GM15510 (cell line): ENCODE results near the gene CHIT1.

Source experiments
- POLR2A ChIP-seq: IDR thresholded peaks from 3 replicates; pipeline ENCODE4 v1.6.1; 2011; ENCODE audit warnings: borderline replicate concordance; ENCODE audit not compliant: insufficient read length; ENCODE audit errors: extremely low read depth

Gene CHIT1

DNA sequence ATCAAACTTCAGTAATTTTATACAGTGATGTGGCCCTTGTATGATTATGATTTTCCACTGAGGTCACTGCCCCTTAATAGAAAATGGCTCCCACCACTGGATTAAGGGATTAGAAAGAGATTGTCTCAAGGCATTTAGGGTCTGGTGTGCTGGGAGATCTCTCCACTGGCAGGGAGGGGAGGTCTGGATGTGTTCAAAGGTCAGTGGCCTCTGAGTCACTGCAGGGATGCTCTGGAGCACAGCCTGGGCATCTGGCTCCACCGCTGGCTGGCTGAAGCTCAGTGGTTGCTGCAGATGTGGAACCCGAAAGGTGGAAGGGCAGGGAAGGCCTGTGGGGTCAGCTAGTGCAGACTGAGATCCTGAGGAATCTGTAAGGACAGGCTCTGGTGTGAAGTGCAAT, 24.7 kb downstream of the CHIT1 start:
- no peak for TF ChIP-seq POLR2A

DNA sequence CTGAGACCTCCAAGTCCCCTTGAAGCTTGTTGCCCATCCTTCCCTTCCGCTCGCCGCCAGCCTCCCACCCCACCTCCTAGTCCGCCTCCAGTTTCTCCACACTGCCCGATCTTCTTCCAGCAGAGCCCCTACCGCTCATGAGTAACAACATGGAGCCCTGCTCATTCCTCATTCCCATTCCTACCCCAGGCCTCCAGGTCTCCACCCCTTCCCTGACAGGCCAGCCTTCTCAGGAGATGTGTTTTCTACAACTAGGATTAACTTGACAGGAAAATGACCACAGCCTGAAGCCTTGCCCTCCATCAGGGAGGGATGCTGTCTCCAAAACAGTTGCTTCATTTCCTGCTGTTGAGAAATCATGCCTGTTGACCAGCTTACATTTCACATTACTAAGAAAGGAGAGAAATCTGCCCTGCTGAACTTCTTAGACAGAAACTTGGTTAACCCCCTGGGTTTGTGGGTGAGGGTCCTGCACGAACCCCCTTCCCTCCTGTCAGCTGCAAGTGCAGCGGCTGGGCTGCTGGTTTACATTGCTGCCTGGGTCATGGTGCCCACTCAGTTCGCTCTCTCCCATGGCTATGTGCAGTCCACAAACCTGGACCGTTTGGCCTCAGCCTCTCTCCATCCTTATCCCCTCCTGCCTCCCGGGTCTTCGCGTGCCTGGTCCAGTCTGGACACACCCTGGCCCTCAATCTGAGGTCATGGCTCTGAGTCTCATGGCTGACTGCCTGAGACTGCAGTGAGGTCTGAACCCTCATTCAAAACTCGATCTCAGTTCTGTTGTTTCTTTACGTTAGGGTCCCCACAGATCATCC, 26.8 kb downstream of the CHIT1 start:
- TF ChIP-seq POLR2A = no peak

DNA sequence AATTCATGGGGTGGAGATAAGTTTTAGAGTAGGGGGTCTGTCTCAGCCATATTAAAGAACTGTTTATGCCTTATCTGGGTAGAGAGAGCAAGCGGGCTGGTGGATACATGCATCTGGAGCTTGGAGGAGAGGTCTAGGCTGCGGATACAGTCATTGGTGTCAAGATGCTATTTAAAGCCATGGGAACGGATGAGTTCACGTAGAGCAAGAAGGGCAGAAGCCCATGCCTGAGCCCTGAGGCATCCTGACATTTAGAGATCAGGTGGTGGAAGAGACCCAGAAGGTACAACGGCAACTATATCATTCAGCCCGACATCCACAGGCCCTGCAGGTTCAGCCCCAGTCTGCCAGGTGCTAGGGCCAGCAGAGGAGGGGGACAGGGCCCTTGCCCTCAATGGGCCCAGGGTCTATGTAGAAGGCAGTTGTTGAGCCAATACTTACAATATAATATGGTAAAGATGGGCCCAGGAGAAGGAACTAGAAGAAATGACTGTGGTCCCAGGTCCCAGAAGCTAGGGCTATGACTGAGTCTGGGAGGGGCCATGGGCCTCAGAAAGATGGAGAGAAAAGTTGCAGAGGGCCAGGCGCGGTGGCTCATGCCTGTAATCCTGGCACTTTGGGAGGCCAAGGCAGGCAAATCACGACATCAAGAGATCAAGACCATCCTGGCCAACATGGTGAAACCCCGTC, 27.8 kb downstream of the CHIT1 start:
- no peak for TF ChIP-seq POLR2A

GRCh38 chr1:203200916-203201315, 28.6 kb downstream of the CHIT1 start:
- no peak for TF ChIP-seq POLR2A

DNA sequence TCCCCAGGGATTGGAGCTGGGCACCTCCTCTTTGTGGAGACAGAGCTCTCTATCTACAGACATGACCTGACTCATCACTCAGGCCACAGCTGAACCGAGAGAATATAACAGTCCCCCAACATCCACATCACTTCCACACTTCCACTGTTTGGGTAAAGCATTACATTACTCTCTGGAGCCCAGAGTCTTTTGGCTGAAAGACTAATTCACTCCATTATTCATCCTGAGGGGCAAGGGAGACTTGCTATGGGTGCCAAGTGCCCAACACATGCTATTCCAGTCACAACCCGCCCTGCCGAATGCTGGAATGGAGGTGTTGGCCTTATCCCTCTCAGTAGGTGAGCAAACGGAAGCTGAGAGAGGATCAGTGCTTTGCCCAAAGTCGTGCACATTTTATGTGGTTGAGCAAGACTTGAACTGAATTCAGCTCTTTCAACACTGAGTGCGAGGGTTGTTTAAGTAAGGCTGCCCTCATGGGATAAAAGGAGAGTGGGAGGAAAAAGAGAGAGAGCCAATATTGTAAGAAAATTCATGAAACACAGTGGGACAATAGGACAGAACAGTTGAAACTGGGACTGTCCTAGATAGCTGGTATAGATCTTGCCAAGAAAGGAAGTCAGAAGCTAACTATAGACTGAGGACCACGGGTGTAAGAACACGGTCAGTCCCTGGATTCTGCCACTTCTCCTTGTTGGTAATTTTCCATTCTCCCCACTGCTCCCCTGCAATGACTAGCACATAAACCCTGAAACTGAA, 29.5 kb downstream of the CHIT1 start:
- no peak for TF ChIP-seq POLR2A

- TF ChIP-seq POLR2A = no peak
Observed at GRCh38 chr1:203199481-203199815, 30.0 kb downstream of the CHIT1 start.

DNA sequence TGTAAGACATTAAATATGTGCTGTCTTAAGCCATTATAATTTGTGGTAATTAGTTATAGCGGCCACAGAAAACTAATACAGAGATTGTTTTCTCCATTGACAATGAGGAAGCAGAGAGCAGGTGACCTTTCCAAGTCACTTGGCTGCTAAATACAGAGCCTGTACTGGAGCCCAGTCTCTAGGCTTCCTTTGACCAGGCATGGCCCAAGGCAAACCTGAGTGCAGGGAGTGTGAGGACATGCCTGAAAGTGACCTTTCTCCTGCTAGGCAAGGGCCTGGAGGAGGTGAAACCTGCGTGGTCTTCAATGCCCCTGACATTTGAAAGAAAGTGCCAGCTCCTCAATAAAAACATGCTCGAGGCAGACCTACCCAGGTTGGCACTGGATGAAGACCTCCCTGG, 30.5 kb downstream of the CHIT1 start:
- no peak for TF ChIP-seq POLR2A

GRCh38 chr1:203197625-203198024, 31.8 kb downstream of the CHIT1 start:
- no peak for TF ChIP-seq POLR2A

DNA sequence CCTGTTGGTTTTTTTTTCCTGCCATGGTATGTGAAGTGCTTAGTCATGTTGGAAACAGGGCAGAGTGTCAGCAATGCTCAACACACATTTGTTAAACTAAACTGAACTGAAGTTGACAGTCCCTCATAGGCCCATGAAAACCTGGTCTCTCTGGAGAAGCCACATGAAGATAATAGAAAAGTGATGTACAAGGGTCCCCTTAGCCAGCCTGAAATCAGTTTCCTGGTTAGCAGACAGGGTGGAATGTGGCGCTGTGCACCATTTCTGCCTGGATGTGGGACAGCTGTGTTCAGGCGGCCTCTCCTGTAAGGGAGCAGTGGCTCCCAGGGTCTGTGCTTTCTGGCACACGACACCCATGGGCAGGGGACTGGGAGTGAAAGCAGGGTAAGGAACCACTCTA, 33.1 kb downstream of the CHIT1 start:
- TF ChIP-seq POLR2A = no peak

GRCh38 chr1:203190949-203191348, 38.5 kb downstream of the CHIT1 start:
- TF ChIP-seq POLR2A = no peak

DNA sequence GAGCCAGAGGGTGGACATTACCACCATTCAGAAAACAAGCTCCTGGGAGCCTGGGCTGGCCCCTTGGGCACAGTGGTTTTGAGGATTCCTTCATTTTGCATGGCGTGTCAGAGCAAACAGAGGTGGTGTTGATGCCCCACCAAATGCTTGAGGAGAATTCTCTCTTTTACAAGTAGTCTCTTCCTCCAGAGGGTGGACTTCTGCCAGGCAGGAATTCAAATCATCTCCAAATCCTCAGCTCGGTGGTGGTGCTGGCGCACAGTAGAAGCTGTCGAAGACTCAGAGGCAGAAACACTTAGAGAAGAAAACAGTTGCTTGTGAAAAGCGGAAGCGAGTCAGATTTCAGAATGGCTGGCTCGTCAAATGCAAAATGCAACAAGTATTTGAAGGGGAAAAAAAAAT, 39.5 kb downstream of the CHIT1 start:
- TF ChIP-seq POLR2A = no peak

- no peak for TF ChIP-seq POLR2A
Observed at GRCh38 chr1:203188686-203189232, 40.7 kb downstream of the CHIT1 start.

DNA sequence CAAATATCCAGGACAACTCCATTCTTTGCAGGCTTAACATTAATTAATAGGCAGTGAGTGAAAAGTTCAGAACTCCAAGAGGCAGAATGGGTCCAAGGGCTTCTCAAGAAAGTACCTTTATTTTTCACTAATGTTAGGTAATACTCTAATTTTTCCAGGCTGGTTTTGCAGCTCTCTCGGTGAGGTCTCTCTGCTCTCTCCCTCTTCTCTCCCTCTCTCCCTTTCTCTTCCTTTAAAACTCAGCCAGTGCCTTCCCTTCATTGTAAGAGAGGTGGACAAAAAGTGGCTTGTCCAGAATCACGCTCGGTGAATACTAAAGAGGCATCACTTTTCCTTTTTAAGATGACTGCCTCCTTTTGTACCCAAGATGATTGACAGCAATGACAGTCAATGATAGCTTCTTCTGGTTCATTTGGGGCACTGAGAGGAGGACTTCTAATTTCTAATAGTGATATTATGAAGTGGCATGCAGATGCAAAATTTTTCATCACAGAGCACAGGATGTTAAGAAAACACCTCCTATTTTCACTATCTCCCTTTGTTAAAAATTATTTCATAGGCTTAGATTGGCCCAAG, 41.7 kb downstream of the CHIT1 start:
- no peak for TF ChIP-seq POLR2A

DNA sequence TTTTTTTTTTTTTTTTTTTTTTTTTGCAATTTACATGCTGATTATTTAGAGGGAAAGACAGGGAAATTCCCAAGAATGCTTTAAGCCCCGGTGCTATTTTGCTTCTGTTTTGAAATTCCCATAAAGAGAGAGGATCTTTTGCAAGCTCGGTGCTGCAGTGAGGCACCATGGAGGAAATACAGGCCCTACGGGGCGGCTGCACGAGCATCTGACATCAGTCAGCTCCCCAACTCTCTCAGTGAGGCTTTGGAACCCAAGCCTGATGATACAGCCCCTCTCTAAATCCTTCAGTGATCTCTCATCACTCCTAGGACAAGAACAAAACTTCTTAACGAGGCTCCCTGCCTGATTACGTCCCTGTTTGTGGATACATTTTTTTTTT, 42.2 kb downstream of the CHIT1 start:
- TF ChIP-seq POLR2A = no peak

DNA sequence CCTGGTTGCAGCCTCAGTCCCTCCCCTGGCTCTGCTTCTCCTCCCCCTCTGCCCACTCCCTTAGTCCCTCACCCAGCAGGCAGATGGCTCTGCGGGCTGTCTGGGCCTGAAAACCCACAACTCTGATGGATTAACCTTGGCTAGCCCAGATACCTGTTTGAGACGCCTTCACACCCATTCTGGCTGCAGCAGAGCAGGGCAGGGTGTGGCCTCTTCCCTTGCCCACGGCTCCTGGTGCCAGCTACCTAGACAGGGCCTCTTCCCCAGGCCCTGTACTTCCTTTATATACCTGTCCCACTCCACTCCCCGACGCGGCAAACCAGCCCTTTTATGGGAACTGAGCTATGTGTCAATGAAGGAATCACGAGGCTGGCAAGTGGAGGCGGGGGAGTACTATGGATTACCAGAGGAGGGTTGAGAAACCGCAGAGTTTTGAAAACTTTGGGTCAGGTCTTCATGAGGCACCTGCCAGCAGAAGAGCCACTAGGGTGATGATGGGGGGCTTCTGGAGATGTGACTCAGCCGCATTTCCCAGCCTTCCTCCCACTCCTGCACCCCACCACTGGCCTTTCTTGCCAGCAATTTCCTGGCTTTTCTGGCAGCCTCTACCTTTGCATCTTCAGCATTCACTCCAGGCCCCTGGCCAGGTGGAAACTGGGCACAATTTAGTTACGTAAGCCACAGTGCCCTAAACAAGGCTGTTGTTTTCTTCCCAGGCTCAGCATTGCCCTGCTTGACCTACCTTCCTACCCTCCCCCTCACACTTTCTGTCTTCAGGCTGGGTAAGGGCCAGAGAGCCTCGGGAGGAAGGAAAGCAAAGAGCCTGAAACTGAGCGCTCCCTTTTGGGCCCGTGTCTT, 42.8 kb downstream of the CHIT1 start, which contains the start of gene CHI3L1:
Gene CHI3L1, minus strand, starts transcription at position 259 of the 858 bp plus-strand sequence. Its CDS starts 81 bp downstream, at position 178.
- TF ChIP-seq POLR2A = no peak

- no peak for TF ChIP-seq POLR2A
Observed at GRCh38 chr1:203186091-203186445, 43.4 kb downstream of the CHIT1 start.
